ENCODE results near the gene PTH1R. TPM values are rescaled to one million over a fixed set of nuclear protein-coding genes. Genes with fewer than 3 reads are reported as not detected.

PTH1R gene
- polyA plus RNA-seq, 3 donors: not detected

DNA sequence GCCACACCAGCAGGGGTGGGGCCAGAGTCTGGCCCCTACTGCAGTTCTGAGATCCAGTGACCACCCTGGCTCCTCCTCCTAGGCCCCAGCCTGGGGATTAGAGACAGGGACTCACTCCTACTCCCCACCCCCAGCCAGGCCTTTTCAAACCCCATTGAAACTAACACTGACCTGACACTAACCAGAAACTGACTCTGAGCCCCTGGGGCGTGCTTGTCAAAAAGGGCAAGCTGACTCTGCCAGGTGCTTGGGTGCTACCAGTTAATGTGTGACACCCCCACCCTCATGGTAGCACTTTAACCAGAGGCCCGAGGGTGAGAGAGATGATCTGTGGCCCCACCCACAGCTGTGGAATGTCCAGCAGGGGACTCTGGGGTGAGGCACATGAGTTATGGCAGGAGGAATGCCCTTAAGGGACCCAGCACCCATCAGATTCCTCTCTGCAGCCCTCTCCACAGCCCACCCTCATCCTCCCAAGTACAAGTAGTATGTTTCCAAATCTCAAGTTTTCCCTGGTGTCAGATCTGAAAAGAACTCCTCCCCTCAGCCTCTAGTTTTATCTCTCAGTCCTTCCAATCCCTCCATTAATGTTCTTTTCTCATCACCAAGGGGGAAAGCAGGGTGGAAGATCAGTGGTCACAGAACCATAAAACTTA lies 1.4 kb downstream of the PTH1R start:
- Mint-ChIP-seq H3K4me1 (peaks cover 18% of the 10 kb centered on the region), H3K27ac (no peak overlapping the region), H3K4me3 (no peak overlapping the region), H3K27me3 (ENCODE audit: low read depth in 3 of 3) (peaks cover 35 to 64% (median 48%) of the 10 kb centered on the region in 3 donors), H3K36me3 (peaks cover 0 to 8% of the 10 kb centered on the region in 2 donors), H3K9me3 (peaks cover 0 to 10% (median 6%) of the 10 kb centered on the region in 7 donors)
- peaks cover 0 to 5% of the 10 kb centered on the region in 2 donors for H3K9me3 ChIP-seq (replicated peaks in 1 of 2; ENCODE audit: control insufficient read depth in 1 of 2, insufficient read depth in 1 of 2, low read length in 2 of 2)
- H3K36me3 ChIP-seq (replicated peaks in 1 of 2; ENCODE audit: control insufficient read depth in 1 of 2, insufficient read depth in 2 of 2, low read length in 2 of 2): no peaks in the 10 kb centered on the region
- WGBS (ENCODE audit: insufficient coverage): no CpG with 5 or more reads among the region's 2 CpGs
- TF ChIP-seq CTCF (IDR thresholded peaks at IDR 0.05): no peak
- H3K4me2 ChIP-seq (replicated peaks; ENCODE audit: extremely low read depth, low read length, poor library complexity, severe bottlenecking): no peak overlapping the region
- no peak overlapping the region for H2AFZ ChIP-seq (ENCODE audit: insufficient read depth, low read depth, low read length, poor library complexity, severe bottlenecking)
- intact Hi-C loops (cut with micrococcal nuclease): no loop called here
- no peak for DNase-seq
- H3K9ac ChIP-seq (ENCODE audit: insufficient read depth, low read length, poor library complexity, severe bottlenecking): no peak overlapping the region
- peaks cover 18 to 44% of the 10 kb centered on the region in 2 donors for H3K27me3 ChIP-seq (ENCODE audit: control insufficient read depth in 2 of 2, insufficient read depth in 2 of 2, low read length in 2 of 2)
- H3K27ac ChIP-seq (ENCODE audit: low read depth in 1 of 2, low read length in 2 of 2): no peak overlapping the region
- H4K20me1 ChIP-seq (ENCODE audit: insufficient read depth, low read length): no peaks in the 10 kb centered on the region
- no peak overlapping the region for H3K4me3 ChIP-seq (replicated peaks in 1 of 3; ENCODE audit: low read depth in 2 of 3, low read length in 3 of 3)
- H3K4me1 ChIP-seq (ENCODE audit: control insufficient read depth in 1 of 2, insufficient read depth in 2 of 2, low read length in 2 of 2): peaks cover 12 to 19% of the 10 kb centered on the region in 2 donors
- H3K79me2 ChIP-seq (ENCODE audit: insufficient read depth, low read length): no peaks in the 10 kb centered on the region

DNA sequence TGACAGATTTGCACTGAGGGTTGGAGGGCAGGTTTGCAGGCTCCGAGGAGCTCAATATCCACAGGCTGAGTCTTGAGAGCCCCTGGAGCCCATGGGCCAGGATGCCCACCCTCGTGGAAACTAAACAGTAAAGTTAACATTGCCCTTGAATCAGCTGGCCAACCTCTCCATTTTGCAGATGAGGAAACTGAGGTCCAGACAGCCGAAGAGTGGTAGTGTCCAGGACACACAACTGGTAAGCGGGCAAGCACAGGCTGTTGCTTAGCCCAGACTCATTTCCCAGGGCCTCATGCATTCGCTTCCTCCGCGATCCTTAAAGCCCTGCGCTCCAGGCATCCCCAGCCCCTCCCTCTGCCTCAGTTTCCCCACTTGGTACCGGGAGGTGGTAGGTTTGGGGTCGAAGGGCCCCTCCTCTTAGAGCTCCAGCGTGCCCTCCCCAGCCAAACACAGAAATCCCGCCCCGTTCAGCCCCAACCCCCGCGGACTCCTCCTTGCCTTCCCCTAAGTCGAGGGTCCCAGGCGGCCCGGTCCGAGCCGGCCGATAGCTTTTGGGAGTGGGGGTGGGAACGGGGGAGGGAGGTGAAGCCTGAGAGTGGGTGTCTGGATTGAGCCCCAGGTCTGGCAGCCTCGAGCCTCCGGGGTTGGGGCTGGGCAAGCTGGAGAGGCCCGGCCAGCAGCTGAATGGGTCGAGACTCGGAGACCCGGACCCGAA lies 3.5 kb downstream of the PTH1R start:
- H3K4me3 ChIP-seq (replicated peaks in 1 of 3; ENCODE audit: low read depth in 2 of 3, low read length in 3 of 3): no peak overlapping the region

More for the DNA sequence above, 3.5 kb downstream of the PTH1R start:
- Histone ChIP-seq H3K27me3 (ENCODE audit: control insufficient read depth in 2 of 2, insufficient read depth in 2 of 2, low read length in 2 of 2) (peaks cover 28 to 56% of the 10 kb centered on the region in 2 donors), H3K9ac (ENCODE audit: insufficient read depth, low read length, poor library complexity, severe bottlenecking) (no peak overlapping the region), H3K79me2 (ENCODE audit: insufficient read depth, low read length) (no peaks in the 10 kb centered on the region), H3K4me2 (replicated peaks; ENCODE audit: extremely low read depth, low read length, poor library complexity, severe bottlenecking) (peak overlapping the region; percentile 85), H3K36me3 (replicated peaks in 1 of 2; ENCODE audit: control insufficient read depth in 1 of 2, insufficient read depth in 2 of 2, low read length in 2 of 2) (no peaks in the 10 kb centered on the region), H3K4me1 (ENCODE audit: control insufficient read depth in 1 of 2, insufficient read depth in 2 of 2, low read length in 2 of 2) (peaks cover 12 to 19% of the 10 kb centered on the region in 2 donors), H3K27ac (ENCODE audit: low read depth in 1 of 2, low read length in 2 of 2) (no peak overlapping the region), H4K20me1 (ENCODE audit: insufficient read depth, low read length) (no peaks in the 10 kb centered on the region), H2AFZ (ENCODE audit: insufficient read depth, low read depth, low read length, poor library complexity, severe bottlenecking) (no peak overlapping the region), H3K9me3 (replicated peaks in 1 of 2; ENCODE audit: control insufficient read depth in 1 of 2, insufficient read depth in 1 of 2, low read length in 2 of 2) (peaks cover 0 to 8% of the 10 kb centered on the region in 2 donors)
- peaks cover 54 to 69% (median 56%) of the 10 kb centered on the region in 3 donors for H3K27me3 Mint-ChIP-seq (ENCODE audit: low read depth in 3 of 3)
- H3K4me3 Mint-ChIP-seq: peak overlapping the region; percentile 34 to 80
- no peak for TF ChIP-seq CTCF (IDR thresholded peaks at IDR 0.05)
- intact Hi-C loops (cut with micrococcal nuclease): no loop called here
- WGBS (ENCODE audit: insufficient coverage): 43% methylated on average over 12 of the region's 29 CpGs
- no peak overlapping the region for H3K27ac Mint-ChIP-seq
- H3K9me3 Mint-ChIP-seq: peaks cover 0 to 14% (median 6%) of the 10 kb centered on the region in 7 donors
- no peak for DNase-seq
- H3K4me1 Mint-ChIP-seq: peaks cover 12% of the 10 kb centered on the region
- peaks cover 0 to 13% of the 10 kb centered on the region in 2 donors for H3K36me3 Mint-ChIP-seq
